Body of pancreas (tissue), 4 donors: Measurements from ENCODE around the gene VN1R4.
"Not testable (repeated sequence)": the region's sequence is repeated elsewhere in the genome, so short reads cannot be mapped to it uniquely, and the experiment has no call there.

Experiments
- CTCF ChIP-seq, 7 experiments: fragments of 450-650 bp in 4 of 7; fragments of 200-600 bp in 3 of 7; sonication (generic) in 3 of 7; IDR thresholded peaks; one replicate each; pipeline ENCODE4 v1.5.1; 2016 to 2019; ENCODE audit warnings: antibody characterized with exemption in 7 of 7
- POLR2A ChIP-seq, 3 donors: fragments of 450-650 bp; IDR thresholded peaks; one replicate each; pipeline ENCODE4 v1.6.1; 2016; ENCODE audit warnings: antibody characterized with exemption in 3 of 3, mild to moderate bottlenecking in 2 of 3

- TF ChIP-seq POLR2A, CTCF (IDR thresholded peaks at IDR 0.05): not testable (repeated sequence)
Observed at GRCh38 chr19:53281947-53282346, 14.4 kb upstream of the VN1R4 start.
